Measurements from ENCODE around the gene CCDC178. TPM values are rescaled to one million over a fixed set of nuclear protein-coding genes. Genes with fewer than 3 reads are reported as not detected.

CCDC178 gene
- total and polyA plus RNA-seq, 12 donors: 0.13 to 6.5 (median 0.87) TPM; not detected in 5

GRCh38 chr18:33282709-33283333, 157.7 kb downstream of the CCDC178 start:
- no peaks in the 10 kb centered on the region for H3K9me3 ChIP-seq (replicated peaks in 1 of 3)
- H3K4me3 ChIP-seq: no peak overlapping the region
- 76 to 82% (median 79%) methylated on average over 5 to 6 of the region's 6 CpGs for WGBS, 4 donors
- no peaks in the 10 kb centered on the region for H3K4me1 ChIP-seq (replicated peaks in 1 of 2)
- H3K27ac ChIP-seq: no peak overlapping the region
- intact Hi-C loops (cut with DNase I): no loop called here
- no peak for DNase-seq
- H3K27me3 ChIP-seq: no peaks in the 10 kb centered on the region
- H3K36me3 ChIP-seq (replicated peaks in 1 of 2): no peaks in the 10 kb centered on the region
- TF ChIP-seq CTCF (IDR thresholded peaks at IDR 0.05): no peak
- no peak for TF ChIP-seq POLR2A (IDR thresholded peaks at IDR 0.05)

GRCh38 chr18:33282142-33282541, 158.4 kb downstream of the CCDC178 start:
- intact Hi-C loops (cut with DNase I): no loop called here
- WGBS, 4 donors: 81 to 86% (median 84%) methylated on average over 4 to 7 of the region's 7 CpGs
- Histone ChIP-seq H3K27ac (no peak overlapping the region), H3K9me3 (replicated peaks in 1 of 3) (no peaks in the 10 kb centered on the region), H3K27me3 (no peaks in the 10 kb centered on the region), H3K36me3 (replicated peaks in 1 of 2) (no peaks in the 10 kb centered on the region), H3K4me1 (replicated peaks in 1 of 2) (no peaks in the 10 kb centered on the region), H3K4me3 (no peak overlapping the region)
- TF ChIP-seq CTCF (IDR thresholded peaks at IDR 0.05) (no peak), POLR2A (IDR thresholded peaks at IDR 0.05) (no peak)
- no peak for DNase-seq

GRCh38 chr18:33277431-33277830, 163.1 kb downstream of the CCDC178 start:
- no peak overlapping the region for H3K4me3 ChIP-seq
- no peak for DNase-seq
- no peak for TF ChIP-seq CTCF (IDR thresholded peaks at IDR 0.05)
- no peak for TF ChIP-seq POLR2A (IDR thresholded peaks at IDR 0.05)
- no peak overlapping the region for H3K27ac ChIP-seq
- intact Hi-C loops (cut with DNase I): no loop called here
- no peaks in the 10 kb centered on the region for H3K27me3 ChIP-seq
- no peaks in the 10 kb centered on the region for H3K36me3 ChIP-seq (replicated peaks in 1 of 2)
- no peaks in the 10 kb centered on the region for H3K4me1 ChIP-seq (replicated peaks in 1 of 2)
- H3K9me3 ChIP-seq (replicated peaks in 1 of 3): no peaks in the 10 kb centered on the region

- Histone ChIP-seq H3K9me3 (replicated peaks in 1 of 3) (no peaks in the 10 kb centered on the region), H3K4me1 (replicated peaks in 1 of 2) (no peaks in the 10 kb centered on the region), H3K27me3 (no peaks in the 10 kb centered on the region), H3K4me3 (no peak overlapping the region), H3K27ac (no peak overlapping the region), H3K36me3 (replicated peaks in 1 of 2) (no peaks in the 10 kb centered on the region)
- DNase-seq: no peak
- intact Hi-C loops (cut with DNase I): no loop called here
- TF ChIP-seq POLR2A (IDR thresholded peaks at IDR 0.05) (no peak), CTCF (IDR thresholded peaks at IDR 0.05) (no peak)
Observed at GRCh38 chr18:33275843-33276242, 164.7 kb downstream of the CCDC178 start.

Measured in adrenal gland (tissue), 12 donors.